T-helper 9 cell (primary cell): ENCODE results near the gene RAB3GAP2.
"Not testable (repeated sequence)": the region's sequence is repeated elsewhere in the genome, so short reads cannot be mapped to it uniquely, and the experiment has no call there.

ENCODE experiments used
- DNase-seq: peaks from one replicate; pipeline ENCODE4 v3.0.0-alpha.2; 2020

Gene RAB3GAP2

DNA sequence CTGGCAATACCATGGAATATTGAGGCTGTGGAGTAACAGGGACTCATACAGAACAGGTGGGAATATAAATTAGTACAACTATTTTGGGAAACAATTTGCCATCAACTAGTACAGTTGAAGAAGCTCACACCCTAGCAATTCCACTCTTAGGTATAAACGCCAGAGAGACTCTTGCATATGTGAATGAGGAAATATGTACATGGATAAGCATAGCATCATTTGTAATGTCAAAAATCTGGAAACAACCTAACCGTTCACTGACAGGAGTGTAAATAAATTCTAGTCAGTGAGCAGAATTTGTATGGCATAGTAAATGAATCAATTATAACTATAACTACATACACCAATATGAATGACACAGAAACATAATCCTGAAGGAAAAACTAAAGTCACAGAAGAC is 83.7 kb downstream of the RAB3GAP2 start:
- no peak for DNase-seq

DNA sequence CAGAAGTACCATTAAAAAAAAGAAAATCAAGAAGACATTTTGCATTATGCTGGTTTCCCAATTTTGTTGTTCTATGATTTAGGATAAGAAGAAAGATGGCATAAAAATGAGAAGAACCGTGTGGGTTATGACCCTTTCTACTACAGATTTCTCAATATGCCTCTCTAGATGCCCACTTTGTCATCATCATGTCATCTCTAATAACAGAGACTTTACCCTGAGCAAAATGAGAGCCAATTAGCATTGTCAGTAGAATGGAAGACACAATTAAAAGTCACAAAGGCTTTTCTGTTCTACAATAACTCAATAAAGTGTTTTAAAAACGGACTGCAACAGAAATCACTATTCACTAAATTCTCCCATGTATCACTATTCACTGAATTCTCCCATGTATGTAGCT is 85.5 kb downstream of the RAB3GAP2 start:
- DNase-seq = no peak

DNA sequence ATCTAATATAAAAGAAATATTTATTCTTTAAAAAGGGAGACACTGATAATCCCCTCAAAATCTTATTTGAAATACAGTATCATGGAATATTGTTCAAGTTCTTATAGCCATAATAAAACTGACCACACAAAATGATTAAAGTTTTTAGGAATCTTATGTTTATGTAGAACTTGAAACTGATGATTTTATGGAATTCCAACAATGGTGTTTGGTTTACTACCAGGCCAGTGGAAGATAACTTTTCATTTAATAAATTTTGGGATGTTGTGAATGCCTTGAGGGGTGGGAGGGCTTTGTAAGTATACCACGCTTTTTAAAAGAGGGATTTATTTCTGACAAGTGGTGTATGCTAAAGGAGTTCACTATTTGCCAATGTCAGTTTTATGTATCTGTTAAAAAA is 87.7 kb downstream of the RAB3GAP2 start:
- no peak for DNase-seq

DNA sequence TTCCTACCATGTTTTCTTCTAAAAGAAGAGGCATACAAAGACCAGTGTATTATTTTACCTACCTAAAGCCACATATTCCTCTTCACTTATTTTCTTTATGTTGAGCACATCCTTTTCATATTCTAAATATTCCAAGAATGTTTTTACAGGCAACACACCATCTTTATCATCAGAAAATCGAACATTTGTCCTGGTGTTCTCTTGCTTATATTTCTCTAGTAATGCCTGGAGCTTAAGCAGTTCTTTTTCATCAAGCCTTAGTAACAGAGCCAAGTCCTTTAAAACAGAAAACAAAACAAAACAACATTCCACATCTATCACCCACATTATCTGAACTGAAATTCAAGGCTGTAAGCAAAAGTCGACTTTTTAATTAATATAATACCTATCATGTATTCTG is 89.6 kb downstream of the RAB3GAP2 start:
- no peak for DNase-seq

DNA sequence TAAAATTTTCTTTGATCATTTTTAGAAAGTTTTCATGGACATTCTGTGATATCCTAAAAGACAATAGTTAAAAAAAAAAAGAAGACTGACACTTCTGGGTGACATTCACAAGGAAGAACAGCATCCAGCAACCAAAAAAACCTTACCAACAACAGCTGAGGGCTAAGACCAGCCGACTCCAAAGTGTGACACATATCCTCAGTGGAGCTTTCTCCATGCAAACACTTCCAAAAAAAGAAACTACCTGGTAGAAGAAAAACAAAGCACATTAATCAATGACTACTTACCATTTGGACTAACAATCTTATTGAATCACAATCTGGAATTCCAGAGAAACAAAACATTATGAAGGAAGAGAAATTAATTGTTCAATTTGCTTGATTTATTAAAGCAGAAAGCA is 90.1 kb downstream of the RAB3GAP2 start:
- DNase-seq = no peak

DNA sequence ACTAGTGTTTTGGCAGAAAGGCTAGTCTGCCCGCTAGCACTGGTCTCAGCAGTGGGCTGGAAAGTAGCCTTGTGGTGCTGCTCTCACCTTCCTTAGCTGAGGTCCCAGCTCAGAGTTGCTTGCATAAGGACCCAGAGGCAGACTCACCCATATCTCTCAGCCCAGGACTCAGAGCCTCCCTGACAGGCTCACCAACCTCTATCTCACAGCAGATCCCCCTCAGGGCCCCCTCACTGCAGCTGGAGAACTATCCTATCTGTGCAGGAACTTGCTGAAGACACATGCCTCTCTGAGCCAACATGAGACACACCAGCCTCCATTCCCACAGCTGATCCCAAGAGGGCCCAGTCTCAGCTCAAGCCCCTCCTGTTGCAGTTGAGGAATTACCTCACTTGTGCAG is 95.7 kb downstream of the RAB3GAP2 start:
- DNase-seq = no peak

DNA sequence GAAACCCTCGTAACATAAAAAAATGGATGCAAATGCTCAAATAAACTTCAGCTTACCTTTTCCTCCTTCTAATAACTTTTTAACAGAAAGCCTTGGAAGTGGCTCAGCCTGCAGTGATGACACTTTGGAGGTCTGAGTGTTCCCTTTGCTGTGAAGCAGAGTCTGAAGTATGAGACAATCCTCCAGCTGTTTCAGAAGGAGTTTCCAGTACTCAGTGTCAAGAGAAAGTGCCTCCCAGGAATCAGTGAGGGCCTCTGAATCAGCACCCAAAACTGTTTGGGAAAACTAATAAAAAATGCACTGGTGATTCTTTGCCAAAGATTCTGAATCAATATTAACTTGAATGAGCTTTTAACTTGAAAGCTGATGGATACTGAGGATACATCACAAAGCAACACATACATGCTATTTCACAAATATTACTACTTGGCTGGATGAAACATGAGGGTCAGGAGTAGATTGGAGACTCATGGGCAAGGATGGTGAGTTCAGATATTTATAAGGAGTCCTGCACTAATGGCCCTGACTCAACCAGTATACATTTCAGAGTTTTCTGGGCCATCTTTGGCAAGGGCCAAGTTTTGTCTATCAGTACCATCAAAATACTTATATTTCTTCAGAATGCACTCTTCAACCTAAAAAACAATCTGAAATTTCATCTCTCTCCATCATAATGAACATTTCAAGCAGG is 101.3 kb downstream of the RAB3GAP2 start:
- DNase-seq = no peak

DNA sequence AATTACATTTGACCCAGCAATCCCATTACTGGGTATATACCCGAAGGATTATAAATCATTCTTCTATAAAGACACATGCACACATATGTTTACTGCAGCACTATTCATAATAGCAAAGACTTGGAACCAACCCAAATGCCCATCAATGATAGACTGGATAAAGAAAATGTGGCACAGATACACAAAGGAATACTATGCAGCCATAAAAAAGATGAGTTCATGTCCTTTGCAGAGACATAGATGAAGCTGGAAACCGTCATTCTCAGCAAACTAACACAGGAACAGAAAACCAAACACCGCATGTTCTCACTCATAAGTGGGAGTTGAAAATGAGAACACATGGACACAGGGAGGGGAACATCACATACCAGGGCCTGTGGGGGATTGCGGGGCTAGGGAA is 102.4 kb downstream of the RAB3GAP2 start:
- not testable (repeated sequence) for DNase-seq

DNA sequence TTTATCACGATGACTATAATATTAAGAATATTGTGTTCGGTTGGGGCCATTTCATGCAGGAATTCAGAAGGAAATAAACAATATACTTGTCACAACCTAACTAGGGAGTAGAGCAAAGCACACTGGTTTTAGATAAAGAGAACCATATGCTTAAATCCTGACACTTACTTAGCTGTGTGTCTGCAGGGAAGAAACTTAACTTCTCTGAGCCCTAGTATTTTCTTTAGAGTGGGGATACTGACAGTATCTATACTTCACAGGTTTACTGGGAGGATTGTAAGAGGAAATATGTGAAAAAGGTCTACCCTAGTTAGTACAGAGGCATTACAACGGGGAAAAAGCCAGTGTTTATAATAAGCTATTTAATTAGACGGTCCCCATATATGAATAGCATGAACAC is 105.4 kb downstream of the RAB3GAP2 start:
- DNase-seq = no peak

DNA sequence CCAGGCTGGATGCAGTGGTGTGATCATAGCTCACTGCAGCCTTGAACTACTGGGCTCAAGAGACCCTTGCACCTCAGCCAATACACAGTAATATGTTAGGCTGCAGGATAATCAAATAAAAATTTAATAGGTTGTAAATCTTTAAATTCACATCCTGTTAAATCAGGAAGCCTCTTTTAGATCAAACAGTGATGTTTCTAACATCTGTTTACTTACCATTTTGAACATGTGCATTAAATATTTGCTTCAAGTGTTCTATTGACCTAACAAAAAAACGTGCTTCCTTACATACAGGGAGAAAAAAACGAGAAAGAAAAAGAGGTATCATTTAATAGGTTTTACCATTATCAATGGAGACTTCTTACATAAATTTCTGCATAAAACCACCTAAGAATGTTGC is 107.7 kb downstream of the RAB3GAP2 start:
- DNase-seq = no peak

DNA sequence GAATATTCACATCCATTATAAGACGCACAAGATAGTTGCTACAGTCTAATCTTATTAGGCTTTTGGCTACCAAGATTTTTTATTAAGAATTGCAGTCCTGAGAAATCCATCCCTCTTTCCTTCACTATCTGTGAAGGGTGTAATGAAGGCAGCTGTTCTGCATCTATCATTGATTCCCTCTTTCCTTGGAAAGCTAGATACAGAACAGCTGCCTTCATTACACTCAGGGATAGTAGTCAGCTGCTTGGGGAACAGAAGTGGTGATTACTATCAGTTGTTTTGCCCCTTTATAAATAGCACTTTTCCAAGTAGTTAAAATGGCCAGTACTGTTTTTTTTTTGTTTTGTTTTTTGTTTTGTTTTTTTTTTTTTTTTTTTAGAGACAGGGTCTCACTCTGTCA is 108.1 kb downstream of the RAB3GAP2 start:
- DNase-seq = no peak

DNA sequence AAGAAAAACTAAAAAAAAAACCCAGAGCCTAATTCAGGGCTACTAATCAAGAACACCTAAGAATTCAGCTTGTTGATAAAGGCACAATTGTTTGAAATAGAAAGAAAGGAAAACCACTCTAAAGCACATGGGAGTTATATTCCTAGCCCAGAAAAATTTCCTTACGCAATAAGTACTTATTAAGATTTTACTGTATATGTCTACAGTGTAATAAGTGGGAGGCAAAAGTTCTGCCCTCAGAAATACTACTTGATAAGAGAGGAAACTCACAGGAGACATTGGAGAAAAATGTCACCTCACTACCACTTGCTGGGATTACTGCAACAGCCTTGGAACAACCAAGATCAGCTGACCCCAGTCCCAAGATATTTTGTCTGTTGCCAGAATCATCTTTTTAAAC is 112.2 kb downstream of the RAB3GAP2 start:
- no peak for DNase-seq

DNA sequence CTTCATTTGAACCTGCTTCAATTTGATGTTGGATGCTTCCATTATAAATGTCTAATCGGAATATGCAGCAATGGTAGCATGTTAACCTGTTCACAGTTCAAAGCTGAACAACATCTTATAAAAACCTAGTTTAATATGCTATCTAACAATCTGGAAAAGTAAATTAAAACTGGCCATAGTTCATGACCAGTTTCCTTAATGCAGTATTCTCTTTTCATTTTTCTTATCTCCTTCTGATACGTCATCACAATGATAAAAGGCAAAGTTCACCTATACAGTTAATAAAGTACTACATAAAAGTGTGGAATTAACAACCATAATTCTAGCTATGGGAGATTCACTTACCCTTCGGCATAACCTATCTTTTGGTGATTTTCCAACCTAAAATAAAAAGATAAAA is 113.2 kb downstream of the RAB3GAP2 start:
- DNase-seq = no peak

DNA sequence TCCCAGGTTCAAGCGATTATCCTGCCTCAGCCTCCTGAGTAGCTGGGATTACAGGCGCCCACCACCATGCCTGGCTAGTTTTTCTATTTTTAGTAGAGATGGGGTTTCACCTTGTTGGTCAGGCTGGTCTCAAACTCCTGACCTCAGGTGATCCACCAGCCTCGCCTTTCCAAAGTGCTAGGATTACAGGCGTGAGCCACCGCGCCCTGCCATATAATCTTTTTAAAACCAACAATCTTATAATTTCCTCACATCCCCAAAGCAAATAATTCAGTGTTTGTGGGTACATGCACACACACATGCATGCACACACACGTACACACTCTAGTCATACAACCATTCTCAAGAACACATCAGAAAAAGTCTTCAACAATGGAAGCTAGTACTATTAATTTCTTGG is 113.7 kb downstream of the RAB3GAP2 start:
- DNase-seq = not testable (repeated sequence)

DNA sequence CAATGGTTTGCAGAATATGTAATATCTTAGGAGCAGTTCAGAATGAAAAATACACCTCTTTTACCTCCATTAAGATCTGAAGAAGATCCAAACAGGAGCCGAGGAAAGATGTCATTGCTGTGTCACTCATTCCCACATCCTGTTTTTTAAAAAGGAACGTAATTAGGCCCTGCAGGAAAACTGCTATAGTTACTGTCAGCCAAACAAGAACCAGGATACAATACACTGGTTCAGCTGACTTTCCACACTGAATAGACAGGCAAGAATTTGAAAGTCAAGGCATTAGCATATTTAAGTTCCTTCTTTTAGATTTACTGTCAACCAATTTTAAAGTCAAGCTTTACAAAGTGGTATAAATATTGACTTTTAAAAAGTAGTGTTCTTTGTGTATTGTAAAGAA is 114.5 kb downstream of the RAB3GAP2 start:
- DNase-seq = no peak

DNA sequence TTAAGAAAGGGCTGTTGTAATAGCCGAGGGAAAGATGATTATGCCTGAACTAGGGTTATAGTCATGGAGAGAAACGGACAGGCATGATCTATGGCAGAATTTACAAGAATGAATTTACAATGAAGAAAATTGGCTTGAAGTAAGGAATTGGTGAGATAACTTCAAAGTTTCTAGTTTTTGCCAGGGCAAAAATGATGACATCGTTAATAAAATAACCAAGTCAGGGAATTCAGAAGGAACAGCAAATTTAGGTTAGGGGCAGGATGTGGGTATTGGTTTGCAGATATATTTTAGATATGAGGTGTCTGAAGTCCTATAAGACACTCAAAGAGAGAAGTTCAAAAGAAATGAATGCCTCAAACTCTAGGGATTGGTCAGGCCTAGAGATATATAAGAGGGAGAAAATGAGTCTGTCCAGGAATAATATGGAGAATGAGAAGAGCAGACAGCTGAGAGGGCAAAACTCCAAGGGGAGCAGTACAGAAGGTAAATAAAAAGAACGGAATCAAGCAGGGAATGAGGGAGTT is 115.6 kb downstream of the RAB3GAP2 start:
- no peak for DNase-seq

DNA sequence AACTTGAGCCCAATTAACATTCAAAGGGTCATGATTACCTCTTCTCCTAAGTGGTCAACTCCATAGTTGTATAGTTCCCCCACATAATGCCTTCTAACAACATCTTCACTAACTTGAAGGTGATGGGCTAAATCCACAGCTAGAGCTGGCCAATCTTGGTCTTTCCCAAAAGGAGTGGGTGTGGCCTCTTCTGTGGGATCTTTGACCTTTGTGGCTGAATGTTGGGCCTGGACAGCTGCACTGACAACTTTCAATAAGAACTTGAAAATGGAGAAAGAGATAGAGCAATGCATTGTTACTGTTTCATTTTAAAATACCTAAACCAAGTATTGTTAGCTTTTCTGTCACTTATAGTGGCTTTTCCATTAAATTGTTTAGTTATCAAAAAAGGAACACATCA is 119.1 kb downstream of the RAB3GAP2 start:
- no peak for DNase-seq

DNA sequence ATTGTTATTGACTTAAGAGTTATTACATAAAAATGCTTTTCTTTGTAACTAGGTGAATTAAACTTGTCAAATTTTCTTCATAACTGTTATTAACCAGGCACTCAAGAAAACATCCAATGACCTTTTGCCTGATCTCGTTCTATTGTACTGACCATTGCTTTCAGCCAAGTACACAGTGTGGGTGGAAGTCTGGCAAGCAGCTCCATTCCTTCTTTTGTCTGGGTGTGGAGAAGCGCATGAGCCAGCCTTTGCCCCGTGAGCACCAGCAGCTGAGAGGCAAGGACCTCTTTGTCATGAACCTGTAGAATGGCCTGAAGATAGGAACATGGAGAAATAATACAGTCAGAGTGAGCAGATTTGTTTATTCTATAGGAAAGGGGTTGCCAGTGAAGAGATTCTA is 120.8 kb downstream of the RAB3GAP2 start:
- DNase-seq = no peak

DNA sequence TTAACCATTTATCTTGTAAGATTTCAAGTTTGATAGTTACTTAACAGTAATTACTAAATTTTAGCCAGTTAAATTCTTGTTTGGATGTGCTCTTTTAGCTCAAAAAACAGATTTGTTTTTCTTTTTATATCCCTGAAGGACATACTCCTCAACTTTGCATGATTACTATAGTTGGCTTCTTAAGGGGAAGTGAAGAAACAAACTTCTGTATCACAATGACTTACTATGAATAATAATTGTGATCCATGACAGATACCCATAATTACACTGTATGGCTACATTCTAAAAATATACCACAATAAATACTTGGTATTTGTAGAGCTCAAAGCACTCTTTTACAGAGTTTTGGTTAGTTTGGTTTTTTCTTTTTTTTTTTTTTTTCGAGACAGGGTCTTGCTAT is 122.5 kb downstream of the RAB3GAP2 start:
- no peak for DNase-seq

DNA sequence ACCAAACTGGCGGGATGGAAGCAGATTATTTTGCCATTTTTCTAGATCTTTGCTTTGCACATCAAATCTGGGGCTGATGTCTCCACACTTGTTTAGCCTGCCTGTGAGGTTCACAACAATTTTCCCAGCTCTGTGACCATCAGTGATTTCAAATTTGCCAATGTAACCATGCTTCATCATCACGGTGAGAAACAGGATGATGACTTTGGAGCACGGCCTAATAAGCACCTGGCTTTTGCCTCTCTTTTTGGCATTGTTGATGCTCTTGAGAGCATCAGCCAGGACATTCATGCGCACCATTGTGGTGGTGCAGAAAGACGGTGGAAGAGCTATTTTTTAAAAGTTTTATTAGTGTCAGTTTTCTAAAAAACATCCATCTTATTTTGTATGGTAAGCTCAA is 128.2 kb downstream of the RAB3GAP2 start:
- no peak for DNase-seq

DNA sequence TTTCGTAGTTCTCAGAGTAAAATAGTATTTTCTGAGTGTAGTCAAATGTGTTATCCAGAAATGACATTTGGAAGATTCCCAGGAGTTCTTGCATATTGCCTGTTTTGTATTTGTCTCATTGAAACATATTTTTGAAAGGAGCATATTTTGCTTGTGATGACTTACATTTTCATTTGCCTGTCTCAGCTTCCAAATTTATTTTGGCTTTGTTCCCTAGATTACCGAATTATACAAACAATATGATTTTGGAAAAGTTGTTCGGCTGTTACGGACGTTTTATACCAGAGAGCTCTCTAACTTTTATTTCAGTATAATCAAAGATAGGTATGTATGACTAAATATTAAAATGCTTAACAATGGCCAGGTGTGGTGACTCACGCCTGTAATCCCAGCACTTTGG is 132.3 kb downstream of the RAB3GAP2 start:
- no peak for DNase-seq

DNA sequence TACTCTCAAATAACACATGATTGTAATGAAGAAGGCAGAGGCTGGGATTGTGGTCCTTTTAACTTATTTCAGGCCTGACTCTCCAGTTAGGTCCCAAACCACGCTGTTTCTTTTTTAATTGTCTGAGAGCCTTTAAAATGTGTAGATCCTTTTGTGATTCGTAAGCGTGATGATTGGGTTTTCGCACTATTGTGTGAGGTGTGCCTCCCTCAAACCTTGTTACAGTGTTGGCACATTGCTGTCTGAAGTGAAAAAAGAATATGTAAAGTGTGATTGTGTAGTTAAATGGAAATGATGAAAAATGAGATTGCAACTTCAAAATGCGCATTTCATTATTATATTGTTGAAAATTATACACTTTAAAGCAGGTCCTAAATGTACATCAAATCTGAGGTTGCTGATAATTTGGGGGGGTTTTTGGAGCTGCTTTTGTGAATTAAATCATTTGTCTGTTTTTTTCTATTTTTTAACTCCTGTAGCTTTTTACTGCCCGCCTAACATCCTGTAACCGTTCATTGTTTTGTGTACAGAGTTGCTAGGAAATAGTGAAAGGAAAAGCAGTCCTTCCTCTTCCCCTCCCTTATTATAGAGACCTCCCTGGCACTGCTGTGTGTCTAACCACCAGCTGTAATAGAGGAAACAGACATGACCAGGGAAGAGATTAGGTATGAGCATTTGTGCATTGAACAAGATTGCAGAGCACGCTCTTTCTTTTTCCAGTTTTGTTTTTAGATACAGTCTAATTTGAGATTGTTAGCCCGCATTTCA is 135.1 kb downstream of the RAB3GAP2 start:
- DNase-seq = no peak

DNA sequence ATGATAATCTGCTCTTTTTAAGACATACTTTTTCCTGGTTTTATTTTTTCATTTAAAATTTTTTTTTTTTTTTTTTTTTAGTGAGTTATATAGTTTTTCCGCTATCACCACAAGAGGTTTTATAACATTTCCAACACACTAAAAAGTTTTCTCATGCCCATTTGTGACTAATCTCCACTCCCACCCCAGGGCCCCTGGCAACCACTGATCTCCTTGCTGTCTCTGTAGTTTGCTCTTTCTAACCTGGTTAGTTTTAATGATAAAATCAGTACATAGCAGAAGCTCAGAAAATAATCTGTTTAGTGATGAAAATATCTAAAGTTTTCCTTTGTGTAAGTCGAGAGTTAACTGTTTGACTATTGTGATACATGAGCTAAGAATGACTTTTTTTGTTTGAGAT is 136.5 kb downstream of the RAB3GAP2 start:
- no peak for DNase-seq

DNA sequence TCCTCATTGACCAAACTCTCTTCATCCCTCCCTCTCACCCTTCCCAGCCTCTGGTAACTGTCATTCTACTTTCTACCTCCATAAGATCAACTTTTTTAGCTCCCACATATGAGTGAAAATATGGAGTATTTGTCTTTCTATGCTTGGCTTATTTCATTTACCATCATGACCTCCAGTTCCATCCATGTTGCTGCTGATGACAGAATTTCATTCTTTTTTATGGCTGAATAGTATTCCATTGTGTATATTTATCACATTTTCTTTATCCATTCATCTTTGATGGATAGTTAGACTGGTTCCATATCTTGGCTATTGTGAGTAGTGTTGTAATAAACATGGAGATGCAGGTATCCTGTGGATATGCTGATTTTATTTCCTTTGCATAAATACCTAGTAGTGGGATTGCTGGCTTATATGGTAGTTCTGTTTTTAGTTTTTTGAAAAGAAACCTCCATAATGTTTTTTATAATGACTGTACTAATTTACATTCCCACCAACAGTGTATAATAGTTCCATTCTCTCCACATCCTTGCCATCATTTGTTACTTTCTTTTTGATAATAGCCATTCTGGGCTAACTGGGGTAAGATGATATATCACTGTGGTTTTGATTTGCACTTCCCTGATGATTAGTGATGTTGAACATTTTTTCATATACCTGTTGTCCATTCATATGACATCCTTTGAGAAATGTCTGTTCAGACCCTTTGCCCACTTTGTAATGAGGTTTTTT is 142.6 kb downstream of the RAB3GAP2 start:
- no peak for DNase-seq
